ENCODE results near the gene WWOX. TPM values are rescaled to one million over a fixed set of nuclear protein-coding genes. Genes with fewer than 3 reads are reported as not detected.

WWOX gene
- total RNA-seq, 1 donor from 2014 or later, result 7.3 TPM

- Histone ChIP-seq H3K27me3 (ENCODE audit: insufficient read depth, low read length) (no peaks in the 10 kb centered on the region), H3K4me3 (ENCODE audit: insufficient read depth, low read depth, low read length) (no peak overlapping the region), H3K4me2 (ENCODE audit: low read length) (no peak overlapping the region), H2AFZ (ENCODE audit: low read depth, low read length) (no peak overlapping the region), H3K27ac (ENCODE audit: low read depth, low read length) (no peak overlapping the region), H3K36me3 (ENCODE audit: insufficient read depth, low read length) (no peaks in the 10 kb centered on the region), H3K9me3 (ENCODE audit: insufficient read depth, low read depth, low read length) (no peaks in the 10 kb centered on the region), H4K20me1 (ENCODE audit: insufficient read depth, low read length) (no peaks in the 10 kb centered on the region), H3K4me1 (ENCODE audit: insufficient read depth, low read length) (no peaks in the 10 kb centered on the region), H3K9ac (ENCODE audit: low read length) (no peak overlapping the region), H3K79me2 (ENCODE audit: insufficient read depth, low read length) (no peaks in the 10 kb centered on the region)
- no peak for DNase-seq (ENCODE audit: low read depth)
- Mint-ChIP-seq H3K27me3 (ENCODE audit: low read depth, unreplicated experiment) (peaks cover 2% of the 10 kb centered on the region), H3K4me3 (ENCODE audit: unreplicated experiment) (no peak overlapping the region), H3K4me1 (ENCODE audit: low read depth, unreplicated experiment) (no peaks in the 10 kb centered on the region), H3K36me3 (ENCODE audit: low read depth, unreplicated experiment) (no peaks in the 10 kb centered on the region), H3K27ac (ENCODE audit: unreplicated experiment) (no peak overlapping the region), H3K9me3 (ENCODE audit: unreplicated experiment) (no peaks in the 10 kb centered on the region)
- FAIRE-seq, result no peak
- TF ChIP-seq CTCF (IDR thresholded peaks at IDR 0.05; ENCODE audit: insufficient read depth, low read depth, low read length) (no peak), EZH2 (IDR thresholded peaks at IDR 0.05; ENCODE audit: insufficient read depth, low read length) (no peak)
These were observed 430.8 kb downstream of the WWOX start for GRCh38 chr16:78530283-78530682.

- TF ChIP-seq EZH2 (IDR thresholded peaks at IDR 0.05; ENCODE audit: insufficient read depth, low read length) (no peak), CTCF (IDR thresholded peaks at IDR 0.05; ENCODE audit: insufficient read depth, low read depth, low read length) (no peak)
- Histone ChIP-seq H3K27me3 (ENCODE audit: insufficient read depth, low read length) (no peaks in the 10 kb centered on the region), H3K4me3 (ENCODE audit: insufficient read depth, low read depth, low read length) (no peak overlapping the region), H4K20me1 (ENCODE audit: insufficient read depth, low read length) (no peaks in the 10 kb centered on the region), H3K4me2 (ENCODE audit: low read length) (no peak overlapping the region), H2AFZ (ENCODE audit: low read depth, low read length) (no peak overlapping the region), H3K9me3 (ENCODE audit: insufficient read depth, low read depth, low read length) (no peaks in the 10 kb centered on the region), H3K36me3 (ENCODE audit: insufficient read depth, low read length) (no peaks in the 10 kb centered on the region), H3K79me2 (ENCODE audit: insufficient read depth, low read length) (no peaks in the 10 kb centered on the region), H3K4me1 (ENCODE audit: insufficient read depth, low read length) (no peaks in the 10 kb centered on the region), H3K9ac (ENCODE audit: low read length) (no peak overlapping the region), H3K27ac (ENCODE audit: low read depth, low read length) (no peak overlapping the region)
- H3K4me3 Mint-ChIP-seq (ENCODE audit: unreplicated experiment), result no peak overlapping the region
- H3K9me3 Mint-ChIP-seq (ENCODE audit: unreplicated experiment), result peaks cover 2% of the 10 kb centered on the region
- FAIRE-seq, result no peak
- no peak for DNase-seq (ENCODE audit: low read depth)
- peaks cover 7% of the 10 kb centered on the region for H3K27me3 Mint-ChIP-seq (ENCODE audit: low read depth, unreplicated experiment)
- H3K27ac Mint-ChIP-seq (ENCODE audit: unreplicated experiment), result no peak overlapping the region
- H3K36me3 Mint-ChIP-seq (ENCODE audit: low read depth, unreplicated experiment), result peaks cover 2% of the 10 kb centered on the region
- H3K4me1 Mint-ChIP-seq (ENCODE audit: low read depth, unreplicated experiment), result no peaks in the 10 kb centered on the region
These were observed 435.6 kb downstream of the WWOX start for GRCh38 chr16:78535098-78535497.

GRCh38 chr16:78537511-78537910 lies 438.1 kb downstream of the WWOX start:
- Mint-ChIP-seq H3K4me1 (ENCODE audit: low read depth, unreplicated experiment) (no peaks in the 10 kb centered on the region), H3K9me3 (ENCODE audit: unreplicated experiment) (peaks cover 2% of the 10 kb centered on the region), H3K27me3 (ENCODE audit: low read depth, unreplicated experiment) (peaks cover 7% of the 10 kb centered on the region), H3K4me3 (ENCODE audit: unreplicated experiment) (no peak overlapping the region), H3K36me3 (ENCODE audit: low read depth, unreplicated experiment) (peaks cover 2% of the 10 kb centered on the region), H3K27ac (ENCODE audit: unreplicated experiment) (no peak overlapping the region)
- no peaks in the 10 kb centered on the region for H3K27me3 ChIP-seq (ENCODE audit: insufficient read depth, low read length)
- H3K9me3 ChIP-seq (ENCODE audit: insufficient read depth, low read depth, low read length), result no peaks in the 10 kb centered on the region
- H3K36me3 ChIP-seq (ENCODE audit: insufficient read depth, low read length), result no peaks in the 10 kb centered on the region
- H3K9ac ChIP-seq (ENCODE audit: low read length), result no peak overlapping the region
- no peak overlapping the region for H3K4me3 ChIP-seq (ENCODE audit: insufficient read depth, low read depth, low read length)
- H3K27ac ChIP-seq (ENCODE audit: low read depth, low read length), result no peak overlapping the region
- no peak overlapping the region for H3K4me2 ChIP-seq (ENCODE audit: low read length)
- H4K20me1 ChIP-seq (ENCODE audit: insufficient read depth, low read length), result no peaks in the 10 kb centered on the region
- no peak overlapping the region for H2AFZ ChIP-seq (ENCODE audit: low read depth, low read length)
- no peak for FAIRE-seq
- no peak for TF ChIP-seq CTCF (IDR thresholded peaks at IDR 0.05; ENCODE audit: insufficient read depth, low read depth, low read length)
- no peak for TF ChIP-seq EZH2 (IDR thresholded peaks at IDR 0.05; ENCODE audit: insufficient read depth, low read length)
- DNase-seq (ENCODE audit: low read depth), result no peak
- H3K79me2 ChIP-seq (ENCODE audit: insufficient read depth, low read length), result no peaks in the 10 kb centered on the region
- no peaks in the 10 kb centered on the region for H3K4me1 ChIP-seq (ENCODE audit: insufficient read depth, low read length)
